ENCODE measurements around the gene RNASE13. TPM values are rescaled to one million over a fixed set of nuclear protein-coding genes. Genes with fewer than 3 reads are reported as not detected.

The RNASE13 gene
- total RNA-seq, 2 donors from 2014 or later: not detected

- Mint-ChIP-seq H3K27me3 (ENCODE audit: insufficient read depth) (no peaks in the 10 kb centered on the region), H3K4me1 (peaks cover 30% of the 10 kb centered on the region), H3K9me3 (no peaks in the 10 kb centered on the region), H3K36me3 (ENCODE audit: low read depth) (no peaks in the 10 kb centered on the region), H3K27ac (no peak overlapping the region), H3K4me3 (no peak overlapping the region)
- WGBS, 2 experiments (ENCODE audit: insufficient coverage in 1 of 2, insufficient read length in 1 of 2): 93 to 94% methylated on average over 13 to 14 of the region's 14 CpGs
- H3K27ac ChIP-seq (ENCODE audit: low read depth, low read length): no peak overlapping the region
- DNase-seq: peak; percentile 24
- H3K4me1 ChIP-seq (ENCODE audit: control insufficient read depth, insufficient read depth, low read length): peaks cover 1% of the 10 kb centered on the region
- H3K9ac ChIP-seq (ENCODE audit: extremely low read depth, low read length, poor library complexity, severe bottlenecking): no peak overlapping the region
- no peak for TF ChIP-seq CTCF (conservative IDR thresholded peaks at IDR 0.05)
- no peaks in the 10 kb centered on the region for H3K36me3 ChIP-seq (ENCODE audit: control insufficient read depth, insufficient read depth, low read length)
- no peaks in the 10 kb centered on the region for H3K27me3 ChIP-seq (ENCODE audit: control insufficient read depth, insufficient read depth, low read length, poor library complexity, severe bottlenecking)
- no peaks in the 10 kb centered on the region for H3K9me3 ChIP-seq (ENCODE audit: control insufficient read depth, low read length)
- H3K4me3 ChIP-seq (ENCODE audit: low read length): no peak overlapping the region
These were observed 30.7 kb downstream of the RNASE13 start for GRCh38 chr14:21003788-21004346.

GRCh38 chr14:21001218-21001617 lies 33.4 kb downstream of the RNASE13 start:
- no peaks in the 10 kb centered on the region for H3K27me3 ChIP-seq (ENCODE audit: control insufficient read depth, insufficient read depth, low read length, poor library complexity, severe bottlenecking)
- H3K27ac ChIP-seq (ENCODE audit: low read depth, low read length): no peak overlapping the region
- no peaks in the 10 kb centered on the region for H3K9me3 ChIP-seq (ENCODE audit: control insufficient read depth, low read length)
- H3K36me3 ChIP-seq (ENCODE audit: control insufficient read depth, insufficient read depth, low read length): peaks cover 14% of the 10 kb centered on the region
- peak; percentile 51 for DNase-seq
- 87 to 90% methylated on average over 4 to 5 of the region's 7 CpGs for WGBS, 2 experiments (ENCODE audit: insufficient coverage in 1 of 2, insufficient read length in 1 of 2)
- Mint-ChIP-seq H3K9me3 (no peaks in the 10 kb centered on the region), H3K27me3 (ENCODE audit: insufficient read depth) (no peaks in the 10 kb centered on the region), H3K4me3 (no peak overlapping the region), H3K36me3 (ENCODE audit: low read depth) (peaks cover 6% of the 10 kb centered on the region), H3K4me1 (peaks cover 36% of the 10 kb centered on the region), H3K27ac (no peak overlapping the region)
- TF ChIP-seq CTCF (conservative IDR thresholded peaks at IDR 0.05): no peak
- H3K4me3 ChIP-seq (ENCODE audit: low read length): no peak overlapping the region
- peaks cover 4% of the 10 kb centered on the region for H3K4me1 ChIP-seq (ENCODE audit: control insufficient read depth, insufficient read depth, low read length)
- no peak overlapping the region for H3K9ac ChIP-seq (ENCODE audit: extremely low read depth, low read length, poor library complexity, severe bottlenecking)

GRCh38 chr14:20999591-20999990 lies 35.0 kb downstream of the RNASE13 start:
- DNase-seq: peak; percentile 20
- H3K27me3 ChIP-seq (ENCODE audit: control insufficient read depth, insufficient read depth, low read length, poor library complexity, severe bottlenecking): no peaks in the 10 kb centered on the region
- H3K36me3 ChIP-seq (ENCODE audit: control insufficient read depth, insufficient read depth, low read length): peaks cover 31% of the 10 kb centered on the region
- H3K4me3 ChIP-seq (ENCODE audit: low read length): no peak overlapping the region
- TF ChIP-seq CTCF (conservative IDR thresholded peaks at IDR 0.05): no peak
- Mint-ChIP-seq H3K36me3 (ENCODE audit: low read depth) (peaks cover 21% of the 10 kb centered on the region), H3K4me3 (no peak overlapping the region), H3K27me3 (ENCODE audit: insufficient read depth) (no peaks in the 10 kb centered on the region), H3K9me3 (no peaks in the 10 kb centered on the region), H3K4me1 (peaks cover 36% of the 10 kb centered on the region), H3K27ac (no peak overlapping the region)
- H3K9ac ChIP-seq (ENCODE audit: extremely low read depth, low read length, poor library complexity, severe bottlenecking): no peak overlapping the region
- WGBS, 2 experiments (ENCODE audit: insufficient coverage in 1 of 2, insufficient read length in 1 of 2): 89 to 92% methylated on average over 4 of the region's 4 CpGs
- H3K4me1 ChIP-seq (ENCODE audit: control insufficient read depth, insufficient read depth, low read length): peaks cover 4% of the 10 kb centered on the region
- no peak overlapping the region for H3K27ac ChIP-seq (ENCODE audit: low read depth, low read length)
- no peaks in the 10 kb centered on the region for H3K9me3 ChIP-seq (ENCODE audit: control insufficient read depth, low read length)
